HEK293 (cell line): Measurements from ENCODE around the gene PDE4A.

Source experiments
- CTCF ChIA-PET: fragments of 350-600 bp; formaldehyde crosslinking; extraction: SDS; loops from one replicate; lab custom pipeline; 2021; ENCODE audit warnings: antibody characterized with exemption; lab: Yijun Ruan, JAX
- POLR2A ChIA-PET: fragments of 300-600 bp; formaldehyde crosslinking; extraction: SDS; loops from one replicate; lab custom pipeline; 2020; ENCODE audit warnings: antibody characterized with exemption, inconsistent platforms; lab: Yijun Ruan, JAX
- H3K27ac ChIP-seq: fragments of 200-500 bp; sonication (Bioruptor generic); 2 replicates; pipeline ENCODE4 v1.5.1; 2014; ENCODE audit warnings: low read depth, low read length, control low read depth, inconsistent platforms; ENCODE audit errors: extremely low read depth
- H3K36me3 ChIP-seq, 2 experiments: fragments of 200-500 bp in 1 of 2; sonication (Bioruptor generic) in 1 of 2; 1 replicate in 1 of 2; 2 replicates in 1 of 2; pipeline ENCODE4 v1.5.1; 2014 to 2017; ENCODE audit warnings: inconsistent platforms in 2 of 2, low read length in 2 of 2; ENCODE audit not compliant: control insufficient read depth in 2 of 2, insufficient read depth in 1 of 2
- H3K4me1 ChIP-seq: fragments of 200-500 bp; sonication (Bioruptor generic); 2 replicates; pipeline ENCODE4 v1.5.1; 2014; ENCODE audit warnings: mild to moderate bottlenecking, low read length, inconsistent platforms; ENCODE audit not compliant: control insufficient read depth, insufficient read depth
- H3K4me3 ChIP-seq: 2 replicates; pipeline ENCODE4 v1.5.1; 2011; ENCODE audit warnings: low read depth, mild to moderate bottlenecking, control low read depth, low read length, moderate library complexity
- H3K9me3 ChIP-seq: fragments of 200-500 bp; sonication (Bioruptor generic); 2 replicates; pipeline ENCODE4 v1.5.1; 2014; ENCODE audit warnings: low read depth, low read length, inconsistent platforms; ENCODE audit not compliant: control insufficient read depth, insufficient read depth
- GLIS1 ChIP-seq: fragments of 450-650 bp; formaldehyde crosslinking; IDR thresholded peaks from 2 replicates; pipeline ENCODE4 v1.5.1; 2016; ENCODE audit warnings: missing biosample characterization, missing genetic modification characterization
- REPIN1 ChIP-seq: fragments of 450-650 bp; formaldehyde crosslinking; IDR thresholded peaks from 2 replicates; pipeline ENCODE4 v1.5.1; 2017; ENCODE audit warnings: missing biosample characterization, missing genetic modification characterization, low read depth
- YY1 ChIP-seq: fragments of 450-650 bp; formaldehyde crosslinking; IDR thresholded peaks from 2 replicates; pipeline ENCODE4 v1.5.1; 2018; ENCODE audit warnings: missing biosample characterization, missing genetic modification characterization
- ZNF132 ChIP-seq: fragments of 450-650 bp; formaldehyde crosslinking; IDR thresholded peaks from 2 replicates; pipeline ENCODE4 v1.5.1; 2017; ENCODE audit warnings: missing biosample characterization, missing genetic modification characterization, borderline replicate concordance
- ZNF138 ChIP-seq: fragments of 450-650 bp; formaldehyde crosslinking; IDR thresholded peaks from 2 replicates; pipeline ENCODE4 v1.5.1; 2016; ENCODE audit warnings: missing biosample characterization, missing genetic modification characterization, borderline replicate concordance
- ZNF155 ChIP-seq: fragments of 450-650 bp; formaldehyde crosslinking; IDR thresholded peaks from 2 replicates; pipeline ENCODE4 v1.5.1; 2016; ENCODE audit warnings: missing biosample characterization, missing genetic modification characterization
- ZNF302 ChIP-seq: fragments of 450-650 bp; formaldehyde crosslinking; IDR thresholded peaks from 2 replicates; pipeline ENCODE4 v1.5.1; 2016; ENCODE audit warnings: missing biosample characterization, missing genetic modification characterization, low read depth
- ZNF311 ChIP-seq: fragments of 450-650 bp; formaldehyde crosslinking; IDR thresholded peaks from 2 replicates; pipeline ENCODE4 v1.5.1; 2017; ENCODE audit warnings: missing biosample characterization, missing genetic modification characterization, borderline replicate concordance
- ZNF341 ChIP-seq: fragments of 450-650 bp; formaldehyde crosslinking; IDR thresholded peaks from 2 replicates; pipeline ENCODE4; 2016; ENCODE audit warnings: low read depth, missing biosample characterization, missing genetic modification characterization
- ZNF366 ChIP-seq: fragments of 450-650 bp; formaldehyde crosslinking; conservative IDR thresholded peaks from 2 replicates; pipeline ENCODE4 v1.5.1; 2016; ENCODE audit warnings: missing biosample characterization, missing genetic modification characterization
- ZNF501 ChIP-seq: fragments of 450-650 bp; formaldehyde crosslinking; IDR thresholded peaks from 2 replicates; pipeline ENCODE4 v1.5.1; 2016; ENCODE audit warnings: missing biosample characterization, missing genetic modification characterization
- ZNF514 ChIP-seq: fragments of 450-650 bp; formaldehyde crosslinking; IDR thresholded peaks from 2 replicates; pipeline ENCODE4 v1.5.1; 2016; ENCODE audit warnings: missing biosample characterization, missing genetic modification characterization
- ZNF560 ChIP-seq: fragments of 450-650 bp; formaldehyde crosslinking; IDR thresholded peaks from 2 replicates; pipeline ENCODE4 v1.5.1; 2017; ENCODE audit warnings: missing biosample characterization, missing genetic modification characterization, borderline replicate concordance
- TF ChIP-seq, protein P1 (sequence below): fragments of 450-650 bp; IDR thresholded peaks from 2 replicates; pipeline ENCODE4 v1.5.1; 2018; ENCODE audit warnings: missing biosample characterization, missing genetic modification characterization
- TF ChIP-seq, protein P2 (sequence below): IDR thresholded peaks from 2 replicates; pipeline ENCODE4 v1.6.1; 2011; ENCODE audit warnings: mild to moderate bottlenecking, low read depth, low read length, borderline replicate concordance
- TF ChIP-seq, protein P3 (sequence below): fragments of 450-650 bp; formaldehyde crosslinking; IDR thresholded peaks from 2 replicates; pipeline ENCODE4 v1.5.1; 2016; ENCODE audit warnings: missing biosample characterization, missing genetic modification characterization
- TF ChIP-seq, protein P4 (sequence below): fragments of 450-650 bp; formaldehyde crosslinking; IDR thresholded peaks from 2 replicates; pipeline ENCODE4 v1.5.1; 2017; ENCODE audit warnings: missing biosample characterization, missing genetic modification characterization
- TF ChIP-seq, protein P5 (sequence below): fragments of 450-650 bp; formaldehyde crosslinking; IDR thresholded peaks from 2 replicates; pipeline ENCODE4 v1.5.1; 2016; ENCODE audit warnings: missing biosample characterization, missing genetic modification characterization
- TF ChIP-seq, protein P6 (sequence below): fragments of 450-650 bp; formaldehyde crosslinking; IDR thresholded peaks from 2 replicates; pipeline ENCODE4 v1.5.1; 2016; ENCODE audit warnings: missing biosample characterization, missing genetic modification characterization

The PDE4A gene

DNA sequence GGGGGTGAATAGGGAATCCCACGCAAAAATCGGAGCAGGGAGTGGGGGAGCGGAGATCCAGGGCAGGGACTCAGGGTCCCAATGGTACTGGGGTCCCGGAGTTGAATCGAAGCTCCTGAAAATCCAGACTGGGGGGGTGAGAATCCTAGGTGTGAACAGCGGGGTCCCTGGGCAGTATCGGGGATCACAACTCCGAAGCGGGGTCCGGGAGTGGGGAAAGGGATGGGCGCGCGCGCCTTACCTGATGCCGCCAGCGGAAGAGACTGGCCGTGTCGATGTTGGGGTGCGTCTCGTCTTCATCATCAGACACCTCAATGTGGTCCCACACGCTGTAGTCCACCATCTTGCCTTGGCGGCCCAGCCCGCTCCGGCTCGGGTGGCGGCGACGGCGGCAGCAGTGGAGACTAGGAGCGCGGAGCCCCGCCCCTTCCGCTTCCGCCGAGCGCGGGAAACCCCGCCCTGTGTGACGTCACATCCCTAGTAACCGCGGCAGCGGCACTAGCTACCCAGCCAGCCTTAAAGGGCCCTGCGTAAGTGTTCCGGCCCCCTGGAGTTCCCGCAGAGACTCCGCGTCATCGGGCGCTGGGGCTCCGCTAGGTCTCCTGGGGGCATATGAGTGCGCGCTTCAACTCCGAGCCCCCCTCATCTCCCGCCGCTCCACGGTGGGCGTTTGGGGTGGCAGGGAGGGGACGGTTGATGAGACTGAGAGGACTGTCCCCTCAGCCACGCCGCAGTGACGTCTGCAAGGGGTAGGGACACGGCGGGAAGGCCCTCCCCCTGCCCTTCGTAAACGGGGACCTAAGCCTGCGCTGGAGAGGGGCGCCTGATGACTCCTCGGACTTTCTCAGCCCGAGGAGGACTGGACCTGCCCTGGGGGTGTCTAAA, 17.0 kb upstream of the PDE4A start, which contains the start of gene CDC37 (continued):
- TF ChIP-seq, protein P1, sequence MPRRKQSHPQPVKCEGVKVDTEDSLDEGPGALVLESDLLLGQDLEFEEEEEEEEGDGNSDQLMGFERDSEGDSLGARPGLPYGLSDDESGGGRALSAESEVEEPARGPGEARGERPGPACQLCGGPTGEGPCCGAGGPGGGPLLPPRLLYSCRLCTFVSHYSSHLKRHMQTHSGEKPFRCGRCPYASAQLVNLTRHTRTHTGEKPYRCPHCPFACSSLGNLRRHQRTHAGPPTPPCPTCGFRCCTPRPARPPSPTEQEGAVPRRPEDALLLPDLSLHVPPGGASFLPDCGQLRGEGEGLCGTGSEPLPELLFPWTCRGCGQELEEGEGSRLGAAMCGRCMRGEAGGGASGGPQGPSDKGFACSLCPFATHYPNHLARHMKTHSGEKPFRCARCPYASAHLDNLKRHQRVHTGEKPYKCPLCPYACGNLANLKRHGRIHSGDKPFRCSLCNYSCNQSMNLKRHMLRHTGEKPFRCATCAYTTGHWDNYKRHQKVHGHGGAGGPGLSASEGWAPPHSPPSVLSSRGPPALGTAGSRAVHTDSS (tag by site-specific recombination), result 0 out of 2 replicates have a peak, but pooled peaks have one; percentile 29
- TF ChIP-seq, protein P2, sequence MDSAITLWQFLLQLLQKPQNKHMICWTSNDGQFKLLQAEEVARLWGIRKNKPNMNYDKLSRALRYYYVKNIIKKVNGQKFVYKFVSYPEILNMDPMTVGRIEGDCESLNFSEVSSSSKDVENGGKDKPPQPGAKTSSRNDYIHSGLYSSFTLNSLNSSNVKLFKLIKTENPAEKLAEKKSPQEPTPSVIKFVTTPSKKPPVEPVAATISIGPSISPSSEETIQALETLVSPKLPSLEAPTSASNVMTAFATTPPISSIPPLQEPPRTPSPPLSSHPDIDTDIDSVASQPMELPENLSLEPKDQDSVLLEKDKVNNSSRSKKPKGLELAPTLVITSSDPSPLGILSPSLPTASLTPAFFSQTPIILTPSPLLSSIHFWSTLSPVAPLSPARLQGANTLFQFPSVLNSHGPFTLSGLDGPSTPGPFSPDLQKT, result no peak
- TF ChIP-seq ZNF155 (tag by site-specific recombination), result no peak
- TF ChIP-seq, all 188 proteins: peak for 39

DNA sequence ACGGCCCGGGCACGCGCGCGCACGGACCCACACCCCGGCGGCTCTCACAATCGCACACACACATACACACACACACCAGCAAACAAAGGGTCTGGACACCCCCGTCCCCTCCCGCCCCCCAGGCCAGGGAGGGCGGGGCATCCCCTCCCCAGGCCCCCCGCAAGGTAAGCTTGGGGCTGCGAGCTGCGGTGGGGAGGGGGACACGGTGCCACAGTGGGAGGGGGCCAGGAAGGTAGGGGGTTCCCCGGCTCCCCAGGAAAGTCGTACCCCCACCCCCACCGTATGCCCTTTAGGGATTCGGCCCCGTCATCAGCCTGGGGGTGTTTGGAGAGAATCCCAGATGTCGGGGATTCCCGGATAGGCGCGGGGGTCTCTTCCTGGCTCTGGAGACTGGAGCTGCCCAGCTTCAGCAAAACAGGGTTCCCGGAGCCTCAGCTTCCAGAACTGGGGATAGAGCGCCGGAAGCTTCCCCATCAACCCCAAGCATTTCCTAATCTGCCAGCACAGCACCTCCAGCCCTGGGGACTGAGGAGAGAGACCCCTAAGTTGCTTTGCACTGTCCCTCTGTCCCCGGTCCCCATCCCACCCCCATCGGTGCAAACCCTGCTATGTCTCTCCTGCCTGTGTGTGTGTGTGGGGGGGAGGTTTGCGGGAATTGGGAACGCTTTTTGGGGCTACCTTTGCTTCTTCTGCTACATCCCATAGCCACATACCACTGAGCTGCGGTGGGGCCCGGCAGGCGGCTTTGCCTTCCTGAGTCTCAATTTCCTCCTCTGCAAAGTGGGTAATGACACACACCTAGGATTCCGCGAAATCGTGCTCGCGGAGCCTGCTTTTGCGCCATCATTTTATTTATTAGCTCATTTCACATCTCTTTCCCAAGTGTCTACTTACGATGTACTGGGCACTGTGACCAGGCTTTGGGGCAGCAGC, 15.2 kb upstream of the PDE4A start:
- Histone ChIP-seq H3K9me3 (no peaks in the 10 kb centered on the region), H3K4me1 (peaks cover 8% of the 10 kb centered on the region), H3K27ac (no peak overlapping the region), H3K4me3 (peak overlapping the region; percentile 99), H3K36me3 (peaks cover 0 to 17% of the 10 kb centered on the region in 2 experiments; a peak in 1 of 3 replicates)
- POLR2A ChIA-PET, result interaction anchor here (0.5 to 0.7 kb wide), 5 partner anchors 20 to 624 kb away, joined by 3 to 7 read pairs (median 3); no protein-coding TSS in a partner anchor
- CTCF ChIA-PET, result interaction anchor here (0.6 to 10.5 kb wide), 18 partner anchors 11 to 534 kb away, joined by 3 to 193 read pairs (median 4); partner anchors contain the start of genes PDE4A and RAVER1
- TF ChIP-seq, protein P2, result no peak
- TF ChIP-seq, protein P3, sequence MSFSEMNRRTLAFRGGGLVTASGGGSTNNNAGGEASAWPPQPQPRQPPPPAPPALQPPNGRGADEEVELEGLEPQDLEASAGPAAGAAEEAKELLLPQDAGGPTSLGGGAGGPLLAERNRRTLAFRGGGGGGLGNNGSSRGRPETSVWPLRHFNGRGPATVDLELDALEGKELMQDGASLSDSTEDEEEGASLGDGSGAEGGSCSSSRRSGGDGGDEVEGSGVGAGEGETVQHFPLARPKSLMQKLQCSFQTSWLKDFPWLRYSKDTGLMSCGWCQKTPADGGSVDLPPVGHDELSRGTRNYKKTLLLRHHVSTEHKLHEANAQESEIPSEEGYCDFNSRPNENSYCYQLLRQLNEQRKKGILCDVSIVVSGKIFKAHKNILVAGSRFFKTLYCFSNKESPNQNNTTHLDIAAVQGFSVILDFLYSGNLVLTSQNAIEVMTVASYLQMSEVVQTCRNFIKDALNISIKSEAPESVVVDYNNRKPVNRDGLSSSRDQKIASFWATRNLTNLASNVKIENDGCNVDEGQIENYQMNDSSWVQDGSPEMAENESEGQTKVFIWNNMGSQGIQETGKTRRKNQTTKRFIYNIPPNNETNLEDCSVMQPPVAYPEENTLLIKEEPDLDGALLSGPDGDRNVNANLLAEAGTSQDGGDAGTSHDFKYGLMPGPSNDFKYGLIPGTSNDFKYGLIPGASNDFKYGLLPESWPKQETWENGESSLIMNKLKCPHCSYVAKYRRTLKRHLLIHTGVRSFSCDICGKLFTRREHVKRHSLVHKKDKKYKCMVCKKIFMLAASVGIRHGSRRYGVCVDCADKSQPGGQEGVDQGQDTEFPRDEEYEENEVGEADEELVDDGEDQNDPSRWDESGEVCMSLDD (tag by site-specific recombination), result no peak
- 0 out of 2 replicates have a peak, but pooled peaks have one; percentile 8 for TF ChIP-seq ZNF366 (tag by site-specific recombination)
- TF ChIP-seq REPIN1, result no peak
- TF ChIP-seq ZNF560 (tag by site-specific recombination), result no peak
- no peak for TF ChIP-seq ZNF514 (tag by site-specific recombination)
- TF ChIP-seq ZNF302, result no peak
- no peak for TF ChIP-seq ZNF501 (tag by site-specific recombination)
- TF ChIP-seq GLIS1 (tag by site-specific recombination), result 0 out of 2 replicates have a peak, but pooled peaks have one; percentile 32
- no peak for TF ChIP-seq ZNF132 (tag by site-specific recombination)
- no peak for TF ChIP-seq YY1 (tag by site-specific recombination)
- 0 out of 2 replicates have a peak, but pooled peaks have one; percentile 6 for TF ChIP-seq ZNF341 (tag by site-specific recombination)
- TF ChIP-seq, protein P4, sequence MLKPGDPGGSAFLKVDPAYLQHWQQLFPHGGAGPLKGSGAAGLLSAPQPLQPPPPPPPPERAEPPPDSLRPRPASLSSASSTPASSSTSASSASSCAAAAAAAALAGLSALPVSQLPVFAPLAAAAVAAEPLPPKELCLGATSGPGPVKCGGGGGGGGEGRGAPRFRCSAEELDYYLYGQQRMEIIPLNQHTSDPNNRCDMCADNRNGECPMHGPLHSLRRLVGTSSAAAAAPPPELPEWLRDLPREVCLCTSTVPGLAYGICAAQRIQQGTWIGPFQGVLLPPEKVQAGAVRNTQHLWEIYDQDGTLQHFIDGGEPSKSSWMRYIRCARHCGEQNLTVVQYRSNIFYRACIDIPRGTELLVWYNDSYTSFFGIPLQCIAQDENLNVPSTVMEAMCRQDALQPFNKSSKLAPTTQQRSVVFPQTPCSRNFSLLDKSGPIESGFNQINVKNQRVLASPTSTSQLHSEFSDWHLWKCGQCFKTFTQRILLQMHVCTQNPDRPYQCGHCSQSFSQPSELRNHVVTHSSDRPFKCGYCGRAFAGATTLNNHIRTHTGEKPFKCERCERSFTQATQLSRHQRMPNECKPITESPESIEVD, result no peak
- TF ChIP-seq, protein P5, sequence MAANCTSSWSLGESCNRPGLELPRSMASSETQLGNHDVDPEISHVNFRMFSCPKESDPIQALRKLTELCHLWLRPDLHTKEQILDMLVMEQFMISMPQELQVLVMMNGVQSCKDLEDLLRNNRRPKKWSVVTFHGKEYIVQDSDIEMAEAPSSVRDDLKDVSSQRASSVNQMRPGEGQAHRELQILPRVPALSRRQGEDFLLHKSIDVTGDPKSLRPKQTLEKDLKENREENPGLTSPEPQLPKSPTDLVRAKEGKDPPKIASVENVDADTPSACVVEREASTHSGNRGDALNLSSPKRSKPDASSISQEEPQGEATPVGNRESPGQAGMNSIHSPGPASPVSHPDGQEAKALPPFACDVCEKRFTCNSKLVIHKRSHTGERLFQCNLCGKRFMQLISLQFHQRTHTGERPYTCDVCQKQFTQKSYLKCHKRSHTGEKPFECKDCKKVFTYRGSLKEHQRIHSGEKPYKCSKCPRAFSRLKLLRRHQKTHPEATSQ (tag by site-specific recombination), result no peak
- TF ChIP-seq, protein P6, sequence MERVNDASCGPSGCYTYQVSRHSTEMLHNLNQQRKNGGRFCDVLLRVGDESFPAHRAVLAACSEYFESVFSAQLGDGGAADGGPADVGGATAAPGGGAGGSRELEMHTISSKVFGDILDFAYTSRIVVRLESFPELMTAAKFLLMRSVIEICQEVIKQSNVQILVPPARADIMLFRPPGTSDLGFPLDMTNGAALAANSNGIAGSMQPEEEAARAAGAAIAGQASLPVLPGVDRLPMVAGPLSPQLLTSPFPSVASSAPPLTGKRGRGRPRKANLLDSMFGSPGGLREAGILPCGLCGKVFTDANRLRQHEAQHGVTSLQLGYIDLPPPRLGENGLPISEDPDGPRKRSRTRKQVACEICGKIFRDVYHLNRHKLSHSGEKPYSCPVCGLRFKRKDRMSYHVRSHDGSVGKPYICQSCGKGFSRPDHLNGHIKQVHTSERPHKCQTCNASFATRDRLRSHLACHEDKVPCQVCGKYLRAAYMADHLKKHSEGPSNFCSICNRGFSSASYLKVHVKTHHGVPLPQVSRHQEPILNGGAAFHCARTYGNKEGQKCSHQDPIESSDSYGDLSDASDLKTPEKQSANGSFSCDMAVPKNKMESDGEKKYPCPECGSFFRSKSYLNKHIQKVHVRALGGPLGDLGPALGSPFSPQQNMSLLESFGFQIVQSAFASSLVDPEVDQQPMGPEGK (tag by site-specific recombination), result peak; percentile 22
- TF ChIP-seq ZNF138 (tag by site-specific recombination), result no peak
- no peak for TF ChIP-seq ZNF311
